Endothelial cell of umbilical vein (primary cell): ENCODE data around the gene GNAT1. TPM values are rescaled to one million over a fixed set of nuclear protein-coding genes. Genes with fewer than 3 reads are reported as not detected.

ENCODE experiments used
- BruUV-seq: library from RNA; stranded (reverse); fragments of 400-500 nt; replicated peaks from 2 replicates; lab custom pipeline; 2021; lab: Mats Ljungman, UMichigan
- CTCF ChIA-PET: fragments of 300-600, 350-600 bp; sonication (Branson Sonifier 250); formaldehyde crosslinking; loops from one replicate; lab custom pipeline; 2021; ENCODE audit warnings: antibody characterized with exemption, inconsistent platforms; lab: Charles Lee
- POLR2A ChIA-PET: fragments of 300-600, 350-600 bp; sonication (Branson Sonifier 250); formaldehyde crosslinking; loops from one replicate; lab custom pipeline; 2021; ENCODE audit warnings: antibody characterized with exemption, inconsistent platforms; lab: Charles Lee
- DNase-seq: peaks from one replicate; pipeline ENCODE4 v3.0.0-alpha.2; 2011; ENCODE audit warnings: low read depth, low spot score
- FAIRE-seq: peaks from 2 replicates; lab custom pipeline; 2011; peaks lifted over from hg19 to GRCh38; lab: Jason Lieb, UNC
- H2AFZ ChIP-seq: 2 replicates; pipeline ENCODE4 v1.6.0; 2012; ENCODE audit warnings: low read depth, low read length, control low read depth, inconsistent platforms
- H3K27ac ChIP-seq: 2 replicates; pipeline ENCODE4 v1.5.1; 2011; ENCODE audit warnings: low read depth, mild to moderate bottlenecking, control low read depth, low read length, moderate library complexity; ENCODE audit not compliant: insufficient read depth
- H3K27me3 ChIP-seq, 2 experiments: 2 replicates each; pipeline versions ENCODE4 v1.6.0 to v1.6.1; 2011; ENCODE audit warnings: low read length in 2 of 2, mixed read lengths in 1 of 2; ENCODE audit not compliant: control insufficient read depth in 2 of 2, insufficient read depth in 2 of 2
- H3K36me3 ChIP-seq, 2 experiments: 2 replicates in 1 of 2; 3 replicates in 1 of 2; pipeline ENCODE4 v1.5.1; 2011; ENCODE audit warnings: low read length in 2 of 2, mild to moderate bottlenecking in 1 of 2, moderate library complexity in 1 of 2; ENCODE audit not compliant: control insufficient read depth in 2 of 2, insufficient read depth in 2 of 2; ENCODE audit errors: extremely low read depth in 1 of 2
- H3K4me1 ChIP-seq: 3 replicates; pipeline ENCODE4 v1.5.1; 2011; ENCODE audit warnings: mild to moderate bottlenecking, low read length; ENCODE audit not compliant: control insufficient read depth, insufficient read depth; ENCODE audit errors: extremely low read depth
- H3K4me2 ChIP-seq: 2 replicates; pipeline ENCODE4 v1.6.1; 2011; ENCODE audit warnings: low read length, control low read depth, mixed read lengths; ENCODE audit not compliant: insufficient read depth
- H3K4me3 ChIP-seq, 3 experiments: fragments of 200-600 bp in 1 of 3; sonication (generic), shearing (Covaris generic) in 1 of 3; replicated peaks in 1 of 3; 2 replicates each; pipeline ENCODE4 v1.5.1; 2011 to 2016; ENCODE audit warnings: control low read depth in 3 of 3, low read length in 3 of 3, mild to moderate bottlenecking in 2 of 3, inconsistent platforms in 1 of 3, low read depth in 1 of 3, moderate library complexity in 1 of 3; ENCODE audit not compliant: insufficient read depth in 1 of 3
- H3K79me2 ChIP-seq: 2 replicates; pipeline ENCODE4 v1.6.0; 2012; ENCODE audit warnings: low read length, inconsistent platforms; ENCODE audit not compliant: control insufficient read depth, insufficient read depth
- H3K9ac ChIP-seq: replicated peaks from 2 replicates; pipeline ENCODE3; 2011; ENCODE audit warnings: low read length, control low read depth; ENCODE audit not compliant: insufficient read depth; ENCODE audit errors: extremely low read depth
- H3K9me1 ChIP-seq: replicated peaks from 3 replicates; pipeline ENCODE4 v1.6.0; 2011; ENCODE audit warnings: mild to moderate bottlenecking, low read length; ENCODE audit not compliant: control insufficient read depth, insufficient read depth; ENCODE audit errors: extremely low read depth
- H3K9me3 ChIP-seq: replicated peaks from 2 replicates; pipeline ENCODE4 v1.5.1; 2012; ENCODE audit warnings: low read length, inconsistent platforms; ENCODE audit not compliant: control insufficient read depth, insufficient read depth
- H4K20me1 ChIP-seq: replicated peaks from 2 replicates; pipeline ENCODE3; 2011; ENCODE audit warnings: mild to moderate bottlenecking, low read length; ENCODE audit not compliant: control insufficient read depth, insufficient read depth; ENCODE audit errors: extremely low read depth
- CTCF ChIP-seq, 2 donors: IDR thresholded peaks; 1 replicate in 1 of 2; 2 replicates in 1 of 2; pipeline ENCODE4 v1.5.1; 2011; ENCODE audit warnings: low read length in 2 of 2, mild to moderate bottlenecking in 2 of 2, moderate library complexity in 2 of 2, control low read depth in 1 of 2, inconsistent platforms in 1 of 2, low read depth in 1 of 2; ENCODE audit not compliant: insufficient read depth in 1 of 2; ENCODE audit errors: extremely low read depth in 1 of 2
- EZH2 ChIP-seq: IDR thresholded peaks from 2 replicates; pipeline ENCODE4 v1.6.1; 2012; ENCODE audit warnings: borderline replicate concordance, low read depth, mild to moderate bottlenecking, moderate library complexity, low read length, inconsistent platforms; ENCODE audit not compliant: severe bottlenecking
- FOS ChIP-seq: IDR thresholded peaks from 2 replicates; pipeline ENCODE4 v1.6.1; 2011; ENCODE audit warnings: mild to moderate bottlenecking, low read length, moderate library complexity, borderline replicate concordance; ENCODE audit not compliant: insufficient read depth
- GATA2 ChIP-seq: IDR thresholded peaks from 2 replicates; pipeline ENCODE4 v1.7.0; 2011; ENCODE audit warnings: low read depth, mild to moderate bottlenecking, moderate library complexity, mixed read lengths, low read length; ENCODE audit not compliant: insufficient read length, insufficient read depth
- JUN ChIP-seq: IDR thresholded peaks from 2 replicates; pipeline ENCODE4 v1.6.1; 2011; ENCODE audit warnings: borderline replicate concordance, low read depth; ENCODE audit not compliant: insufficient read length, insufficient read depth
- MAX ChIP-seq: IDR thresholded peaks from 2 replicates; pipeline ENCODE4 v1.6.1; 2011; ENCODE audit not compliant: insufficient read depth, insufficient read length
- MYC ChIP-seq: IDR thresholded peaks from one replicate; pipeline ENCODE4 v1.6.1; 2011; ENCODE audit warnings: mild to moderate bottlenecking, low read depth, low read length
- POLR2A ChIP-seq: IDR thresholded peaks from 2 replicates; pipeline ENCODE4 v1.6.1; 2012; ENCODE audit warnings: low read depth, mild to moderate bottlenecking, control low read depth, low read length
- POLR2AphosphoS5 ChIP-seq: IDR thresholded peaks from 2 replicates; pipeline ENCODE4 v1.6.1; 2012; ENCODE audit warnings: low read depth, mild to moderate bottlenecking, control low read depth, low read length, moderate library complexity; ENCODE audit not compliant: insufficient read depth
- dilution Hi-C: fragments of 300-500 bp; cut with MboI; formaldehyde crosslinking; loops from one replicate; pipeline ENCODE4 v1.15.0; 2019; ENCODE audit warnings: low sequenced_read_pairs; ENCODE audit not compliant: extremely low pct_ligation_motif_present
- intact Hi-C: fragments of 100-400 bp; cut with micrococcal nuclease; formaldehyde crosslinking; loops from one replicate; pipeline ENCODE4 v1.10.0; 2022
- polyA plus RNA-seq, 4 experiments: library from polyadenylated mRNA; depleted of rRNA in 3 of 4; stranded (reverse) in 3 of 4; unstranded in 1 of 4; fragments of >200 nt; gene quantifications; 2 replicates each; pipeline versions ENCODE4 v1.2.1 to v1.2.3, GENCODE V29; 2011 to 2012; ENCODE audit warnings: missing spikeins in 1 of 4
- total RNA-seq: library from RNA; stranded (reverse); gene quantifications from 2 replicates; pipeline ENCODE4 v1.2.3, GENCODE V29; 2021

Gene GNAT1
- total and polyA plus RNA-seq, 2 donors (not counting 3 experiments of a cell fraction or from before 2014, with no cell fraction given), result 0.77 TPM; not detected in 1

GRCh38 chr3:50187750-50188149 lies 3.7 kb upstream of the GNAT1 start:
- no TSS peak for BruUV-seq
- Histone ChIP-seq H3K4me2 (no peak overlapping the region), H3K79me2 (no peaks in the 10 kb centered on the region), H2AFZ (no peak overlapping the region), H3K36me3 (peaks cover 0 to 41% of the 10 kb centered on the region in 2 experiments), H3K4me1 (peaks cover 5% of the 10 kb centered on the region), H3K27ac (no peak overlapping the region), H3K9me1 (no peaks in the 10 kb centered on the region), H3K27me3 (no peaks in the 10 kb centered on the region), H4K20me1 (no peaks in the 10 kb centered on the region), H3K9ac (no peak overlapping the region), H3K4me3 (no peak overlapping the region), H3K9me3 (no peaks in the 10 kb centered on the region)
- POLR2A ChIA-PET, result interaction anchor here (0.6 kb wide), 1 partner anchor 63 kb away, joined by 4 read pairs; no protein-coding TSS in a partner anchor
- CTCF ChIA-PET, result interaction anchor here (1.2 to 12.0 kb wide), 4 partner anchors 8 to 66 kb away, joined by 3 to 177 read pairs (median 20); no protein-coding TSS in a partner anchor
- no peak for TF ChIP-seq EZH2
- no peak for TF ChIP-seq JUN
- no peak for TF ChIP-seq POLR2AphosphoS5
- no peak for TF ChIP-seq GATA2
- TF ChIP-seq CTCF (IDR thresholded peaks at IDR 0.05; ENCODE audit: extremely low read depth in 1 of 2, insufficient read depth in 1 of 2, low read depth in 1 of 2, low read length in 2 of 2), result no peak
- TF ChIP-seq POLR2A, result no peak
- no peak for TF ChIP-seq FOS
- TF ChIP-seq MYC, result no peak
- TF ChIP-seq MAX, result no peak
- dilution Hi-C loops, result loop anchor here (10.0 kb wide), 1 partner anchor 73 kb away; no protein-coding TSS in a partner anchor
- DNase-seq, result no peak
- intact Hi-C loops, result loop anchor here (2.0 to 5.0 kb wide), 2 partner anchors 17 to 50 kb away; no protein-coding TSS in a partner anchor
- no peak for FAIRE-seq
